Retinal pigment epithelial cell (primary cell): ENCODE results near the gene PTGR1.

ENCODE experiments used
- DNase-seq: peaks from one replicate; pipeline ENCODE4 v3.0.0-alpha.2; 2010; ENCODE audit warnings: low read depth
- H3K4me3 ChIP-seq: 2 replicates; pipeline ENCODE4 v1.5.1; 2011; ENCODE audit warnings: mild to moderate bottlenecking, low read length, control low read depth, moderate library complexity
- CTCF ChIP-seq: conservative IDR thresholded peaks from 2 replicates; pipeline ENCODE4 v1.5.1; 2011; ENCODE audit warnings: low read depth, low read length, control low read depth, inconsistent platforms

The PTGR1 gene

GRCh38 chr9:111601237-111602018 lies 2.0 kb upstream of the PTGR1 start:
- no peak overlapping the region for H3K4me3 ChIP-seq
- DNase-seq: no peak
- TF ChIP-seq CTCF: no peak

GRCh38 chr9:111599955-111600343 lies 502 bp upstream of the PTGR1 start:
- no peak for DNase-seq
- TF ChIP-seq CTCF: no peak
- H3K4me3 ChIP-seq: peak overlapping the region; percentile 76

GRCh38 chr9:111598733-111599091 lies 735 bp downstream of the PTGR1 start:
- peak overlapping the region; percentile 76 for H3K4me3 ChIP-seq
- TF ChIP-seq CTCF: no peak
- no peak for DNase-seq

- peak overlapping the region; percentile 76 for H3K4me3 ChIP-seq
- peak; percentile 80 for TF ChIP-seq CTCF
- no peak for DNase-seq
Measured at GRCh38 chr9:111597852-111598732, 1.4 kb downstream of the PTGR1 start.

GRCh38 chr9:111588846-111589245 lies 10.6 kb downstream of the PTGR1 start:
- no peak for DNase-seq
- H3K4me3 ChIP-seq: no peak overlapping the region
- TF ChIP-seq CTCF: no peak

- H3K4me3 ChIP-seq: no peak overlapping the region
- no peak for DNase-seq
- no peak for TF ChIP-seq CTCF
Measured at GRCh38 chr9:111586378-111586777, 13.1 kb downstream of the PTGR1 start.

- DNase-seq: no peak
- H3K4me3 ChIP-seq: no peak overlapping the region
- no peak for TF ChIP-seq CTCF
Measured at GRCh38 chr9:111582888-111583287, 16.6 kb downstream of the PTGR1 start.
